ENCODE data around the gene MACROH2A2. TPM values are rescaled to one million over a fixed set of nuclear protein-coding genes. Genes with fewer than 3 reads are reported as not detected.
"Not testable (repeated sequence)": the region's sequence is repeated elsewhere in the genome, so short reads cannot be mapped to it uniquely, and the experiment has no call there.

MACROH2A2 gene
- total RNA-seq, 1 donor from 2014 or later, result 0.59 TPM

- no peak for DNase-seq (ENCODE audit: low read depth, low spot score)
Observed at GRCh38 chr10:70067586-70067985, 14.9 kb downstream of the MACROH2A2 start.

GRCh38 chr10:70068925-70069324 is 16.3 kb downstream of the MACROH2A2 start:
- DNase-seq (ENCODE audit: low read depth, low spot score), result no peak

- no peak for DNase-seq (ENCODE audit: low read depth, low spot score)
Observed at GRCh38 chr10:70069346-70069745, 16.7 kb downstream of the MACROH2A2 start.

GRCh38 chr10:70070834-70071233 is 18.2 kb downstream of the MACROH2A2 start:
- no peak for DNase-seq (ENCODE audit: low read depth, low spot score)

GRCh38 chr10:70074165-70074564 is 21.5 kb downstream of the MACROH2A2 start:
- no peak for DNase-seq (ENCODE audit: low read depth, low spot score)

- no peak for DNase-seq (ENCODE audit: low read depth, low spot score)
Observed at GRCh38 chr10:70074971-70075370, 22.3 kb downstream of the MACROH2A2 start.

GRCh38 chr10:70078329-70078728 is 25.7 kb downstream of the MACROH2A2 start:
- DNase-seq (ENCODE audit: low read depth, low spot score), result no peak

- DNase-seq (ENCODE audit: low read depth, low spot score), result no peak
Observed at GRCh38 chr10:70078937-70079336, 26.3 kb downstream of the MACROH2A2 start.

- DNase-seq (ENCODE audit: low read depth, low spot score), result not testable (repeated sequence)
Observed at GRCh38 chr10:70080789-70081188, 28.1 kb downstream of the MACROH2A2 start.

- no peak for DNase-seq (ENCODE audit: low read depth, low spot score)
Observed at GRCh38 chr10:70084189-70084588, 31.5 kb downstream of the MACROH2A2 start.

GRCh38 chr10:70085975-70086613 is 33.4 kb downstream of the MACROH2A2 start:
- DNase-seq (ENCODE audit: low read depth, low spot score), result no peak

- no peak for DNase-seq (ENCODE audit: low read depth, low spot score)
Observed at GRCh38 chr10:70087616-70088307, 35.1 kb downstream of the MACROH2A2 start.

- DNase-seq (ENCODE audit: low read depth, low spot score), result no peak
Observed at GRCh38 chr10:70088308-70088698, 35.7 kb downstream of the MACROH2A2 start.

- DNase-seq (ENCODE audit: low read depth, low spot score), result no peak
Observed at GRCh38 chr10:70090013-70090412, 37.4 kb downstream of the MACROH2A2 start.

GRCh38 chr10:70090951-70091350 is 38.3 kb downstream of the MACROH2A2 start:
- DNase-seq (ENCODE audit: low read depth, low spot score), result no peak

- no peak for DNase-seq (ENCODE audit: low read depth, low spot score)
Observed at GRCh38 chr10:70092389-70092718, 39.7 kb downstream of the MACROH2A2 start.

- DNase-seq (ENCODE audit: low read depth, low spot score), result no peak
Observed at GRCh38 chr10:70093335-70093944, 40.8 kb downstream of the MACROH2A2 start.

- DNase-seq (ENCODE audit: low read depth, low spot score), result no peak
Observed at GRCh38 chr10:70094250-70094649, 41.6 kb downstream of the MACROH2A2 start.

GRCh38 chr10:70096016-70096704 is 43.5 kb downstream of the MACROH2A2 start:
- DNase-seq (ENCODE audit: low read depth, low spot score), result no peak

- no peak for DNase-seq (ENCODE audit: low read depth, low spot score)
Observed at GRCh38 chr10:70096705-70097420, 44.2 kb downstream of the MACROH2A2 start.

- DNase-seq (ENCODE audit: low read depth, low spot score), result no peak
Observed at GRCh38 chr10:70097459-70097858, 44.8 kb downstream of the MACROH2A2 start.

- DNase-seq (ENCODE audit: low read depth, low spot score), result no peak
Observed at GRCh38 chr10:70098271-70098670, 45.6 kb downstream of the MACROH2A2 start.

Measured in pulmonary artery endothelial cell (primary cell).